COLO829 (cell line): ENCODE results near the gene RPL38.
A peak's percentile ranks its signal among the peaks of the same experiment; 100 is the strongest.
"Not testable (repeated sequence)": the region's sequence is repeated elsewhere in the genome, so short reads cannot be mapped to it uniquely, and the experiment has no call there.

ENCODE experiments used
- DNase-seq: peaks from one replicate; pipeline ENCODE4 v3.0.0; 2012; ENCODE audit warnings: low spot score

RPL38 gene

GRCh38 chr17:74185571-74186185 lies 17.8 kb upstream of the RPL38 start:
- no peak for DNase-seq

- no peak for DNase-seq
Measured at GRCh38 chr17:74186498-74186897, 17.0 kb upstream of the RPL38 start.

GRCh38 chr17:74187761-74188160 lies 15.7 kb upstream of the RPL38 start:
- no peak for DNase-seq

- not testable (repeated sequence) for DNase-seq
Measured at GRCh38 chr17:74188687-74189086, 14.8 kb upstream of the RPL38 start.

GRCh38 chr17:74190154-74190553 lies 13.3 kb upstream of the RPL38 start:
- DNase-seq = peak; percentile 64

- DNase-seq = no peak
Measured at GRCh38 chr17:74190807-74191406, 12.6 kb upstream of the RPL38 start.

- DNase-seq = no peak
Measured at GRCh38 chr17:74192950-74193781, 10.3 kb upstream of the RPL38 start.

GRCh38 chr17:74194682-74195081 lies 8.8 kb upstream of the RPL38 start:
- no peak for DNase-seq

GRCh38 chr17:74196541-74197317 lies 6.7 kb upstream of the RPL38 start:
- DNase-seq = no peak

GRCh38 chr17:74197801-74198200 lies 5.7 kb upstream of the RPL38 start:
- no peak for DNase-seq

- no peak for DNase-seq
Measured at GRCh38 chr17:74198694-74199093, 4.8 kb upstream of the RPL38 start.

- peak; percentile 80 for DNase-seq
Measured at GRCh38 chr17:74199306-74200092, 4.0 kb upstream of the RPL38 start.

- no peak for DNase-seq
Measured at GRCh38 chr17:74200112-74200511, 3.4 kb upstream of the RPL38 start.

GRCh38 chr17:74201250-74201649 lies 2.2 kb upstream of the RPL38 start:
- no peak for DNase-seq

GRCh38 chr17:74201948-74202347 lies 1.5 kb upstream of the RPL38 start:
- no peak for DNase-seq

- no peak for DNase-seq
Measured at GRCh38 chr17:74202938-74203337, 540 bp upstream of the RPL38 start.

GRCh38 chr17:74204474-74204873 lies 996 bp downstream of the RPL38 start:
- DNase-seq = no peak

- no peak for DNase-seq
Measured at GRCh38 chr17:74205274-74205673, 1.8 kb downstream of the RPL38 start.

- no peak for DNase-seq
Measured at GRCh38 chr17:74206332-74206818, 2.9 kb downstream of the RPL38 start.

GRCh38 chr17:74210191-74211140 lies 7.0 kb downstream of the RPL38 start:
- DNase-seq = peak; percentile 92
